NCI-H748 (cell line): ENCODE data around the gene SLC46A2.

Experiments used
- DNase-seq: peaks from one replicate; lab custom pipeline; 2025; ENCODE audit not compliant: unreplicated experiment; lab: John Stamatoyannopoulos, UW

Gene SLC46A2, protein sequence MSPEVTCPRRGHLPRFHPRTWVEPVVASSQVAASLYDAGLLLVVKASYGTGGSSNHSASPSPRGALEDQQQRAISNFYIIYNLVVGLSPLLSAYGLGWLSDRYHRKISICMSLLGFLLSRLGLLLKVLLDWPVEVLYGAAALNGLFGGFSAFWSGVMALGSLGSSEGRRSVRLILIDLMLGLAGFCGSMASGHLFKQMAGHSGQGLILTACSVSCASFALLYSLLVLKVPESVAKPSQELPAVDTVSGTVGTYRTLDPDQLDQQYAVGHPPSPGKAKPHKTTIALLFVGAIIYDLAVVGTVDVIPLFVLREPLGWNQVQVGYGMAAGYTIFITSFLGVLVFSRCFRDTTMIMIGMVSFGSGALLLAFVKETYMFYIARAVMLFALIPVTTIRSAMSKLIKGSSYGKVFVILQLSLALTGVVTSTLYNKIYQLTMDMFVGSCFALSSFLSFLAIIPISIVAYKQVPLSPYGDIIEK

GRCh38 chr9:112890106-112891081 is at the start of gene SLC46A2:
Gene SLC46A2 (minus strand): TSS chr9:112890876. CDS start chr9:112890681, 195 bp downstream.
- peak; percentile 15 for DNase-seq

- no peak for DNase-seq
Measured at GRCh38 chr9:112939418-112939817, 48.7 kb upstream of the SLC46A2 start.

- no peak for DNase-seq
Measured at GRCh38 chr9:112933696-112934095, 43.0 kb upstream of the SLC46A2 start.

DNA sequence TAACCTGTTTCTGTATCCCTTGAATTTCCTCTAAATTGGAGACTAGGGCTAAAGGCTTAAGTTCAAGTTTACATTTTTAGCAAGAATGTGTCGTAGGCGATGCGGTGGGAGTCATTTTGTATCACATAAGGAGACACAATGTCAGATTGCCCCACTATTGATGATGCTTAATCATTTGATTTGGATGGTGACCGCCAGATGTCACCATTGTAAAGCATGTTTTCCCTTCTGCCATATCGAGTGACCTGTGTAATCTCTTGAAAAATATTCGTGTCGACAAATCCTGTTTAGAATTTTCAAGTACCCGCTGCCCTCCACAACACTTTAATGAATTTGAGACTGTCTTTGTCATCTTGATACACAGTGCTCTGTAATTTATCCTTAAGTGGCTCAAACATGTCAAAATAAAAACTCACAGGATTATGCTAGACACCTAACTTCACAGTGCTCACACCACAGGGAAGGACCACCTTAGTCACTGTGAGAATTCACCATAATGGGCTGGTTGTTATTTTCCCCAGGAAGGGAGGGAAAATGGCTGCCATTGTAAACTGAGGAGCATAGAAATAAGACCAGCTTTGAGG is 34.5 kb upstream of the SLC46A2 start:
- DNase-seq: peak; percentile 71

- peak; percentile 39 for DNase-seq
Measured at GRCh38 chr9:112921549-112921948, 30.9 kb upstream of the SLC46A2 start.

DNA sequence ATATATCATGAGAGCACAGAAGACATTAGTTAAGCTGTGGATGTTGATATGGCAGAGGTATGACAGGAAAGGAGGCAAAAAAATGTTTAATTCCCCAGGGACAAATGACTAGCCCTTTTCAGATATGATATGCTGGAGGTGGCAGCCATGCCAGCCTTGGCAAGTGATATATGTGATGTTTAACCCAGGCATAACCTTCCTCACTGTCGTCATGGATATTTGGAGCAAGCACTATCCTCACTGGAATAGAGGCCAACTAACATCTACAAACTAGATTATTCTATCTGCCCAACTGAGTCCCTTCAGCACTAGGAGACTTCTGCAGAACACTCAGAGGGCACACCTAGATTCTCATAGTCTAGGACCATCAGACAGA is 27.3 kb upstream of the SLC46A2 start:
- DNase-seq: no peak

DNA sequence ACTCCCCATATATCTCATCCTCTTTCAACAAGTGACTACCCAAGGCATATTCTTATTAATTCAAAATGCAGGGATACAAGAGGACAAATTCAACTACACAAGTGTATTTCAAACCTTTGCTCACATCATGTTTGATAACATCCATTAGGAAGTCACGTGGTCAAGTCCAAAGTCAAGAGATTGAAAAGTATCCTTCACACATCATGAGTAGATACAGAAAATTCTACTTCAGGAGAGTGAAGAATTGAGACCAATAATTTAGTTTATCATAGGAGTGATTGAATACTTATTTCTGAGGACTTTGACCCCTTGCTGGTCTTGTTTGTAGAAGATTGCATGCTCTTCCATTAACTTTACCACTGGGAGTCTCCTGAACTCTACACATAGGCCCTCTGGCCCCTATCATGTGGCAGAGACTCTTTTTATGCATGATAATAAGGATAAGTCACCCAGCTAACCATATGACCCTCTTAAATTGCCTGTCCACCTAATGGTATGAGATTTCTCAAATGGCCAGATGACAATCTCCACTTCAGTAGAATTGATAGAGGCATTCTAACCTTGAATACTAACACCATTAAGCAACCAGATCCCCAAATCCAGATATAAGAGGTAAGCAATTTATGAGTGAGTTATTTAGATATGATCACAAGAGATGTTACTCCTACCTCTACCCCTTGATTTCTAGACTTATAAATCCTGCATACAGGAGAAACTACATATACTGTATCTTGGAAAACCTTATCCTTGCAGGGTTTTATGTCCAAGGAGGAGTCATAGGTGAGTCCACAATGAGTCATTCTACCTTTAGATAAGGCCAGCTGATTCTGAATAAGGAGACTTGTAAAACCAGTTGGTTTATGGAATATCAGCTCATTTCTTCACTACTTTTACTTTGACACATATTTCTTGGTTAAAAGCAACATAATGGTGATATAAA is 26.6 kb upstream of the SLC46A2 start:
- no peak for DNase-seq

DNA sequence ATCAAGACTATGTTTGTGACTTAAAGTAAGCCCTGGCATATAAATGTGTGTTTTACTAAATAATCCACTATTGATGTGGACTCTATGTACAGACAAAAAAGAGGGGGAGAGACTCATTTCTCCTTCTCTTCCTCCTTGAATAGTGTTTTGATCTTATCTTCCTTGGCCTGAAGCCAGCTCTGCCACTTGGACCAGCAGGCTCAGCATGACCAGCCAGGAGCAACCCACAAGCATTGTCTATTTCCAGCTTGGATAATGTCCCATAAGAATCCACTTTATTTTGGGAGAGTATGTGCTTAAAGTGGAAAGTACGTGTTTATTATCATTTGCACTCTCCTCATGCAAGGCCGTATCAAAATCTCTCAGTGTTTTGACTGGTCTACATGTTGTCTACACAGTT is 23.8 kb upstream of the SLC46A2 start:
- no peak for DNase-seq

DNA sequence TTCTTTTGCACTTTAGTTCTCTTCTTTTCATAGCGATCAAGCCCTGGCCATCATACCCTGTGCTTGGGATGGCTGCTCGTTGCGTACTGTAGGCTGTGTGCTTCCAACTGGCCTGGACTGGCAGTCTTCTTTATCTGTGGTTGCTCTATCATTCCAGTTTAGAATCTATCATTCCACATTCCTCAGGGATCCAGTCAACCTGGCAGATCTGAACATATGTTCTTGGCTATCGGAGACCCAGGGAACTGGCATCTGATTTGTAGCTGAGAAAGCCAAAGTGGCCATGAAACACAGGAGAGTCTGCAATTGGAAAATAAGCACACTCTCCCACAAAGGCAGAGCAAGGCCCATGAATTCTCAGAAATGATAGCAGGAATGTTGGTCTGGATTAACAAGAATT is 22.6 kb upstream of the SLC46A2 start:
- no peak for DNase-seq

GRCh38 chr9:112912636-112913035 is 22.0 kb upstream of the SLC46A2 start:
- no peak for DNase-seq

GRCh38 chr9:112911736-112912135 is 21.1 kb upstream of the SLC46A2 start:
- no peak for DNase-seq

DNA sequence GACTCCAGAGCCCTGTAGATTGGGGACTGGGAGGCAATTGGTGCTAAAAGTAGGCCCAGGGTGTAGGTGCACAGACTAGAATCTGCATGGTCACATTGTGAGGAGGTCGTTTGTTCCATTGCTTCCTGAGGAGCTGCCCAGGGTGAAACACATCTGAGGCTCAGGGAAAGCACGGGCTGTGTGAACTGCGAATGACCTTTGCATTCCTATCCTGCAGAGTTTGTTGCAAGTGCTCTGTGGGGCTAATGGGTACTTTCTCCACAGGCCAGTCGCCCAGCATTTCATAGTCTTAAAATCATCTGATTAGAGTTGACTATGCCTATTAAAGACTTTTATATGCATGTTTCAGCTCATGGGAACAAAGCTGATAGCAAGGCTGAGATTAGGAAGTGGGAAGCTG is 14.4 kb upstream of the SLC46A2 start:
- DNase-seq: no peak

GRCh38 chr9:112900901-112901300 is 10.2 kb upstream of the SLC46A2 start:
- DNase-seq: no peak

GRCh38 chr9:112900488-112900887 is 9.8 kb upstream of the SLC46A2 start:
- DNase-seq: no peak

DNA sequence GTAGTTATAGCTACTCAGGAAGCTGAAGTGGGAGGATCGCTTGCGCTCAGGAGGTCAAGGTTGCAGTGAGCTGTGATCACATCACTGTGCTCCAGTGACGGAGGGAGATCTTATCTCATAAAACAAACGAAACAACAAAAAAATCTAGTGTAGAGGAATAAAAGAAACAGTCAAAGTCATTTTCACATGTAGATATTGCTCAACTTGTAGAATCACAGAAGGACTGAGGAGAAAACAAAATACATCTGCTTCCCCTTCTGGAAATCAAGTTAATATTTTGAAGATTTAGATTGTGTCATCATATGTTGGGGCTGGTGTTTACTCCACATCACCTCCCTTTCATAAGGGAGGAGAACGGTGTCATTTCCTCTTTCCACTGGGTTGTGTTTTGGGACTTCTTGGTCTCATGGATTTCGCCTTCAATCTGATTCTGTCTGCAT is 8.2 kb upstream of the SLC46A2 start:
- no peak for DNase-seq

DNA sequence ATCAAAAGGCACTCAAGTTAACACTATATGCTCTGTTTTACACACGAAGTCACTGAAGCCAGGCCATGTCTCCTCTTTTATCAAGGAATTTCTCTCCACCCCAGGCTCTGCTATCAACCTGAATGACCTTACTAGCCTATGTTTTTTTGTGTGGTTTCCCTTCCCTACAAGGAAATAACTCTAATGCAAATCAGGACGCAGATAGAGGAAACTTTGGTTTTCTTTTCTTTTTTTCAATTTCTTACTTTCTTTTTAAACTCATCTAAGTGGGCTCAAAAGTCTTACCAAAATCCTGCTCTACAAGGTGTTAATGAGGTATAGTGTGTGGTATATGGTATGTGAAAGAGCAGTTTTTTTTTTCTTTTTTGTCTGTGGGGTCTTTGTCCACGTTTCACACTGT is 5.5 kb upstream of the SLC46A2 start:
- DNase-seq: no peak

DNA sequence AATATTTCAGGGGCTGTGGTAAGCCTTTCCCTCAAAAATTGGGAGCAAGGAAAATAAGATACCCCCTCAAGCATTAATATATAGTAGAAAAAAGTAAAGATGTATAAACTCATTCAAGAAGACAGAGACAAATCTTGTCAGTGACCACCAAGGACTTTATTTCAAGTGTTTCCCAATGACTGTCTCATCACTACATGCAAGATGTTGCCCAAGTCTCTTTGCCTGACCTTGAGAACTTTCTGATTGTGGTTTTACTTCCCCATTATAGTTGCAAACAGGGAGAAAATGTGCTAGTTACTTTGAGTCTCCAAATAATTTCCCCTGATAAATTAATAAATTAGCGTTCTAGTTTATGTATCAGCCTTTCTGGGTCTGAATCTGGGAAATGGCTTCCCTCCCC is 4.0 kb upstream of the SLC46A2 start:
- DNase-seq: no peak

DNA sequence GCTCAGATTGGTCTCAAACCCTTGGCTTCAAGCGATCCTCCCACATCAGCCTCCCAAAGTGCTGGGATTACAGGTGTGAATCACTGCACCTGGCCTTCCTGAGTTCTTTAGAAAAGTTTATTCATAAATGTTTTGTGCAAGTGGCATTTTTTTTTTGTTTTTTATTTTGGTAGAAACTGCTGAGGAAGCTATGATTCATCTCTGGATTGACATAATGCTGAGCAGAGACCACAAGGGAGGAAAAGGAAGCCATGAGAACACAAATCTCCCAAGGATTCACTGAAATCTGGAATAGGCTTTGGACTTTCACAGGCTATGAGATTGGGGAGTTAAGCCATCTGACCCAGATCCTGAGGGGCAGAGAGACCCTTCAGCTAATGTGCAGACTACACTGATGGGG is 3.4 kb upstream of the SLC46A2 start:
- DNase-seq: no peak

GRCh38 chr9:112892981-112893380 is 2.3 kb upstream of the SLC46A2 start:
- DNase-seq: no peak

DNA sequence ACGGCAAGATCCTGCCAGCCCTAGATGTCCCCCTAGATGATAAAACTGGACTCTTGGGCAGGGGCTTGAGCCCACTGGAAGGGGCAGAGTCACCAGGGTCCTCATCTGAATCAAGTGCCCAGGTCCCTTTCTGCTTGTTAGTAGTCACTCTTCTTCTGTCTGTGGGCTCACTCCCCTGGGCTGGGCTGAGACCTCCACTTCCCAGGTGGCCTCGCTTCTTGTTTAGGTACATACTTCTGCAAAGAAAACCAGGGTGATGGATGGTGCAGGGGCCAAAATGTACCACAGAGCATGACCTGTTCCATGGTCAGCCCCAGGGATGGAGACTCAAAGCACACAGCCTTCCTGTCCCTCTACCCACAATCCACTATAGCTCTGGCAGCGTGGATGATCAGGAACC is 845 bp upstream of the SLC46A2 start:
- DNase-seq: no peak
